ENCODE results near the gene C5orf15. TPM values are rescaled to one million over a fixed set of nuclear protein-coding genes. Genes with fewer than 3 reads are reported as not detected.

C5orf15 gene
- total RNA-seq, result 34.4 and 46.7 TPM in 2 replicates

DNA sequence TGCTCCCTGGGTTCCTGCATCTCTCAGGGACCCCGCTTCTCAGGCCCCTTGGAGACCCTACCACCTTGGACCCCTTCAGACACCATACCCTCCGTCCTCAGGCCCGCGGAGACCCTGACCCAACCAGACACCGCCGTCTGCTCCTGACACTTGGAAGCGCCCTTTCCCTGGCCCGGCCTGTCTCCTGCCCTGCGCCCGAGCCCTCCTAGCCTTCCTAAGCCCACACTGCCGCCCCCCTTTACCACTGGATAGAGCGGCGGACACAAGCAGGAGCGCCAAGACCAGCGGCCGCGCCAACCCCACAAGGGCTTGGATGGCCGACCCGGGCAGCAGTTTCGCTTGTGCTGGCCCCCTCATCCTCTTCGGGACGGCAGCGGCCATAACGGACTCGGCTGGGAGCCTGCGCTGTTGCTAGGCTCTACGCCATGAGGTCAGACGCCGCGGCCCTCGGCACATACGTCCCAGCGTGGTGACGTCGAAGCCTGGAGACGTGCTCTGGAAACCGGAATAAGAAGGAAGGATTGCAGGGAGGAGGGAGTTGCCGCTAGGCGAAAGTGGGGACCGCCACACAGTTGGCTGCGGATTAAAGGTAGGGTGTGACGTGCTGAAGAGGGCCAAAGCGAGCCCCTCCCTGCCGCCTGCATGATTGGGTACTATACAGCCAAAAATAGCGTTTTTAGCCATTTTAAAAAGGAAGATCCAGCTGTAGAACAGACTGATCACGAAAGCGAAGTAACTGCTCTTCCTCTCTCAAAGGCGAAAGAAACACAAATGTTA is at the start of gene C5orf15:
Gene C5orf15, minus strand, starts transcription at position 422 of the 777 bp plus-strand sequence. Its CDS starts 41 bp downstream, at position 381.

GRCh38 chr5:134004626-134005416 is 36.4 kb upstream of the C5orf15 start, which contains the start of gene VDAC1:
VDAC1 (minus strand) TSS chr5:134004975; CDS start chr5:133993012, 11,963 bp downstream.

Other genes starting within 250 kb of the C5orf15 start
- gene VDAC1, start 36.4 kb upstream of the C5orf15 start, total RNA-seq, result 380 and 382 TPM in 2 replicates
- 0.27 and 0.57 TPM in 2 replicates for gene TCF7, start 146.1 kb upstream of the C5orf15 start, total RNA-seq
- gene SKP1, start 208.3 kb upstream of the C5orf15 start, total RNA-seq, result 303 and 323 TPM in 2 replicates